GM19372 (cell line): Measurements from ENCODE around the gene SAP30BP.

ENCODE experiments used
- ATAC-seq: cut with Tn5 transposase; IDR thresholded peaks from one replicate; pipeline ENCODE4 v1.9.1; 2021; ENCODE audit warnings: mild to moderate bottlenecking, low read depth, moderate library complexity; ENCODE audit not compliant: unreplicated experiment

The SAP30BP gene

GRCh38 chr17:75646638-75646992, 20.5 kb upstream of the SAP30BP start:
- no peak for ATAC-seq

DNA sequence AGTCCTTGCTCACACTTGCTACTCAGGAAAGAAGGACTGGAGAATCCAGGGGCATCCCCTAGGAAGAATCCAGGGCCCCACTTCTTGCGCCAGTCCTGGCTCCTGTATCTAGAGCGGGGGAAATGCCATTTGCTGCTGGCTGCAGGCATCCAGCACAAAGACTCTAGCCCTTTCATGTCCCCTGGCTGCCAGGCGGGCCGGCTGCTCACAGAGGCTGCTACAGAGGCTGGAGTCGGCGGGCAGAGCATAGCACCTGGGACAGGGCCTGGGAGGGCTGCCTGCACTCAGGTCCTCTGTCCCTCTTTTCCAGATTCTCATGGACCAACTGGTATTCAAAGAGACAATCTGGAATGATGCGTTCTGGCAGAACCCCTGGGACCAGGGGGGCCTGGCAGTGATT, 20.1 kb upstream of the SAP30BP start:
- ATAC-seq = no peak

DNA sequence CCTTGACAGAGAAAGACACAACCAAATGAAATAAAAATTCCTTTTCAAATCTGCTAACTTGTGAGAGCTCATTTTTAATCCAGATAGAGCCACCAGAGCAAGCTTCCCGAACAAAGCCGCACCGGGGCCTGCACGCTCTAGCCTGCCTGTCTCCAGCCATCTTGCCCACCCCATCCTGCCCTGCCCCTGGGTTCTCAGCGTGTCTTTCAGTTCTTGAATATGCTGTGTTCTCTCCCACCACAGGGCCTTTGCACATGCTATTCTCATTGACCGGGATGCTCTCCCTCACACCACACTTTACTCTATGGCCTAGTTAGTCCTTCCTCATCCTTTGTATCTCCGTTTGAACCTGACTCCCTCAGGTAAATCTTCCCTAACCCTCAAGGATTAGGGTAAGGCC, 19.2 kb upstream of the SAP30BP start:
- no peak for ATAC-seq

GRCh38 chr17:75649687-75650086, 17.5 kb upstream of the SAP30BP start:
- ATAC-seq = no peak

DNA sequence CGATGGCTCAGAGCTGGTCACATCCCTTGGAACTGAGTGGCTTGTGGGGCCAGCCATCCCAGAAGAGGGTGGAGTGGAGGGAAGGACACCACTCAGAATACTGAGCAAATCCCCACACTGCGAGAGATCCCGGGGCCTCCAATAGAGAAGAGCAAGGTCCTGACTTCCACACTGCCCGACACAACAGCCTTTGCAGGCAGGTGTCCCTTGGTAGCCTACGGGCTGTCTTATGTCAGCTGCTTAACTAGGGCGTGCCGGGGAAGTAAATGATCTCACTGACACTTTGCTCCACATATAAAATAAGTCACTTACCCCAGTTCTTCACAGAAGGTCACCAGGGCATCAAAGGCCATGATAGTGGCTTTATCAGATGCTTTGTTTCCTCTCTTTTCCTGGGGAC, 16.3 kb upstream of the SAP30BP start:
- ATAC-seq = no peak

DNA sequence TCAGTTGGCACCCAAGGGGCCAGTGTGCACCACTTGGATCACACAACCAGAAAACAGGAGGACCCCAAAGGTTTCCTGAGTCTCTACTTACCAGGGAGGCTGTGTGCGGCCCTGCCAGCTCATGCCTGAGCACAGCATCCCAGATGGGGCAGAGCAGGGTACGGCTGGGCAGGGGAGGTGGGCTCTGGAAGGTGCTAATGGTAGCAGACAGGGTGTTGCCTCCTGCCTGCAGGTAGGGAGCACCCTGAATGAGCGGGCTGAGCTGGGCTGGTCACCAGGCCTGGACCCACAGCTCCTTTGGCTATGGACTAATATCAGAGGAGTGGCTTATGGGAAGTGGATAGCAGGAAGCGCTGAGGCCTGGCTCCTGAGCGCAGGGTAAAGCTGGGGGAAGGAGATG, 14.8 kb upstream of the SAP30BP start:
- no peak for ATAC-seq

DNA sequence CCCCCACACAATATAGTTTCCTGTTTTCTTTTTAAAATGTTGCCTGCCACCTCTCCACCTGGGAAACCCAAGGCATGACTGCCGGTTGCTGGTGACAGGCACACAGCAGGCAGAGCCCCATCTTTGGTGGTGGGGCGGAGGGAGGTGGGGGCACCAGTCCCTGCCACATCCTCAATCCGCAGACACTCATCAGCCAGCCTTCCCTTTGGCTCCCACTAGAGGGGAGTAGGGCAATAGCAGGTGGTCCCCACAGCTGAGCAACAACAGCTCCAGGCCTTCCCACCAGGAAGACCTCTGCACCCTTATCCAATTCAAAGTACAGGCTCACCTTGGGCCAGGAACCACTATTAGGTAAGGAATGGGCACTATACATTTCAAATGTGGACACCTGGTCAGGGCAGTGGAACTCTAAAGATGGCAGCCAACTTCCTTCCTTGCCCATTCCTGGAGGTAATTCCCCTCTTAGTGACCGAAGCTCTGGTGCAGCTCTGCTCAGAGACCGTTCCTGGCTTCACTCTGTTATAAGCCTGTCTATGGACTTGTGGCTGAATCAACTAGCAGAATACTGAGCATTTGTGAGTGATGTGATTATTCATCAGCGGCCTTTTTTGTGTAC, 14.1 kb upstream of the SAP30BP start:
- no peak for ATAC-seq

DNA sequence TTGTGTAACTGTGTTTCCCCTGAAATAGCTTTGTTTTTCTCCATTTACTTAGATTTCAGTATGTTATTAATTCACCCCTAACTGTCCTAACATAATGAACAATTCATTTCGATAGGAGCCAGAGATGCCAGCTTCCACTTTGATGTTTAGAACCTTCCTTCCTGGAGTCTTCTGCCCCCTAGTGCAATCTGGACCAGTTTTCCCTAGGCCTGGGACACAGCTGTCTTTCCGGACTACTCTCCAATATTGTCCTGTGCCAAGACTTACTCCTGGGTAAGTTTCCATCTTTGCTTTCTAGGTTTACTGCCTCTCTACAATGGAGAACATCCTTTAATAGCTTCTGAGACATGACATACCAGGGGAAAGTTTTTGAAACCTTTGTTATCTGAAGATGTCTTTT, 13.0 kb upstream of the SAP30BP start:
- ATAC-seq = no peak

GRCh38 chr17:75658237-75658636, 8.9 kb upstream of the SAP30BP start:
- ATAC-seq = no peak

DNA sequence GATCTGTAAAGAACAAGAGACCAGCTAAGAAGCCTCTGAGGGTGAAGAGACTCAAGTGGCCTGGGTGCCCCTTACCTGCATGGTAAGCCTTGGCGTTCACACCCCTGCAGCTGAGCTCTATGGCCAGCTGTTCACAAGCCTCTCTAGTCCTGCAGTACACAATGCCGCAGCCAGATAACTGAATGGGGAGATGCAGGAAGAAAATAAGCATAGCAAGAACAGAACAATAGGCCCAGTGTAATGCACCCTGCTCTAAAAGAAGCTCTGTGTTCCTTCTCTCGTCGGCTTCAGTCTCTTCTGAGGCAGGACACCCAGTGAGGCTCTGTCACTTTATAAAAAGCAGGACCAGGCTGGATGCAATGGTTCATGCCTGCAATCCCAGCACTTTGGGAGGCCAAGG, 5.6 kb upstream of the SAP30BP start:
- ATAC-seq = no peak

GRCh38 chr17:75662511-75662910, 4.6 kb upstream of the SAP30BP start:
- ATAC-seq = no peak

DNA sequence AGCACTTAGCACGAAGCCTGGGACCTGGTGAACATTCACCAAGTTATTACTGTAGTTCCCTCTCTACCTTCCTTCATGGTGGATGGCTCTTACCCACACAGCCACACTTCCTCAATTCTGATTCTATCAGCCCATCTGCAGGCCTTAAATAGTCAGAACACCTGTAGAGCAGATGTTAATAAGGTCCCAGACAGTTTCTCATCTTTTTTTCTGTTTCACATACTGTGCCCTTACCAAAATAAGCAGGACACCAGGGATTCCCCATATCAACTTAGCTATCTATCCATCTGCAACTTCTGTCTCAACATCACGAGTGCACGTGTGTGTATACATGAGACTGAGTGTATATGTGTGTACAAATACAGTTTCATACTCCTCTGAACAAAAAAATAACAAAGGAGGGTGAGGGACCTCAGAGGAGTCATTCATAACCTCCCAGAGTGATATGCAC, 3.0 kb upstream of the SAP30BP start:
- ATAC-seq = peak; percentile 49

DNA sequence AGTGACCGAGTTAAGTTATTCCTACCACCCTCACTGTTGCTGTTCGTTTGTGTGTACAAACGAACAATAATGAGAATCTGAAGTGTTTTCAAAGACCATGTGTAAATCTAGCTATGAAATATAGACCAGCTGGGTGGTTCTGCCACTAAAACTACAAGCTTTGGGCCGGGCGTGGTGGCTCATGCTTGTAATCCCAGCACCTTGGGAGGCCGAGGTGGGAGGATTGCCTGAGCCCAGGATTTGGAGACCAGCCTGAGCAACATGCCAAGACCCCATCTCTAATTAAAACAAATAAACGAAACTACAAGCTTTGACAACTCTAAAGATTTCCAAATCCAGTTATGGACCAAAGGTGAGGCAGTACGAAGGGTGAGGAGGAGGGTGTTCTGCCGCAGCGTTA, 1.2 kb upstream of the SAP30BP start:
- ATAC-seq = no peak

DNA sequence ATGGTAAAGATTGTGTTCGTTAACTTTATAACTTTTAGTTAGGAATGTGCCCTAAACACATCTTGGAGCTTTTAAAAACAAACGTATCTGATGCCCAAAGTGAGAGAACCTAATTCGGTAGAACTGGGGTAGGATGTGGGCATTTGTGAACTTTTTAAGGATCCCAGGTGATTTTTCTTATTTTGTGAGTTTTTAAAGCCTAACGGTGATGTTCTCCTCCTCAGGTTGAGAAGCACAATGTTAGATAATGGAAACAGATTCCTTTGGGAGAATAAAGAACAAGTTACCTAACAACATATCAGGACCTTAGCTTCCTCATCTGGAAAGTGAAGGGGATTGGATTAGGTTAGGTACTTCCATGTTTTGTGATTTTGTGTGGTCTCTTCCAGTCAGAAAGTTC, 687 bp downstream of the SAP30BP start:
- no peak for ATAC-seq

DNA sequence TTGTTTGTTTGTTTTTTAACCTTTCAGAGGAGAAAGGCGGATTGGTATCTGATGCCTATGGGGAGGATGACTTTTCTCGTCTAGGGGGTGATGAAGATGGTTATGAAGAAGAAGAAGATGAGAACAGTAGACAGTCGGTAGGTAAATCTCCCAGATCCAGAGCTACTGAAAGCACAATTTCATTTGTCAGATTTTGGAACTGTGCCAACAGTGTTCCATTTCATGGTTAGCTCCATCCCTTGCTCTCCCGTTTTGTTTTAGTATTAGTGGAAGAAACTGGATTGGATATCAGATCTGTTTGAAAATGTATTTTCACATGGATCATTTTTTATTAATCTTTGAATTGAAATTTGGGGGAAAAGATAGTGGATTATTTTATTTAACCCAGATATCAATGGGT, 1.4 kb downstream of the SAP30BP start:
- ATAC-seq = no peak

GRCh38 chr17:75670868-75671267, 3.7 kb downstream of the SAP30BP start:
- ATAC-seq = no peak

DNA sequence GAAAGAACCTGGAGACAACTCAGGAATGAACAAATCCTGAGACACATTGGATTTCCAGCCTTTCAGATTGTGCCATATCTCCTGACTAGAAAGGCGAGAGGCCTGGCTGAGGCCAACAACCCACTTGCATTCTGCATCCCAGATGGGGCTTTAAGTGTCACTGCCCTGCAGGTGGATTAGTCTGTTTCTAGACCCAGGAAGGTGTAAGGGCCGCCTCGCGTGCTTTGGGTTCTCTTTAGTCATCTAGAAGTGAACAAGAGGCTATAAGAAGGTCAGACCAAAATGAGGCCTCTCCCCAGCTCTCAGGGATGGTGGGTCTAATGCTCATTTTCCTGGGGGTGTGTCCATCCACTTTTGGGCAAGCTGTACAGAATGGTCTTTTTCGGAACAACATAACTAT, 4.9 kb downstream of the SAP30BP start:
- no peak for ATAC-seq

DNA sequence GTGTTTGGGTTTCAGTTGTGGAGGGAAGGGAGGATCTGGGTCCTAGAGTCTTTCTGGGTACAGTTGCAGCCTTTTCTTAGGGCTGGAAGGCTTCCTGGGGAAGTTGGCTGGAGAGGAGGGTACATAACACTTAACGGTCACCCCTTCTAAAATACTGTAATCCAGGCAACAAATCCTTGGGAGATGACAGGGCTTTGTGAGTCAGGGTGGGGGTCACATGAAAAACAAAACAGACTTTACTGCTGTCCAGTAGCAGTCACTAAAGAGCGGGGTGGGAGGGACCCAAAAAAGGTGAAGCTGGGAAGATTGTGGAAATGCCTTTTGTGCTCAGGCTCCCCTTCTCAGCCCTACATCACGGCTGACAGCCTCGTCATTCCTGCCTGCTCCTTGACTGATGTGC, 6.3 kb downstream of the SAP30BP start:
- no peak for ATAC-seq

DNA sequence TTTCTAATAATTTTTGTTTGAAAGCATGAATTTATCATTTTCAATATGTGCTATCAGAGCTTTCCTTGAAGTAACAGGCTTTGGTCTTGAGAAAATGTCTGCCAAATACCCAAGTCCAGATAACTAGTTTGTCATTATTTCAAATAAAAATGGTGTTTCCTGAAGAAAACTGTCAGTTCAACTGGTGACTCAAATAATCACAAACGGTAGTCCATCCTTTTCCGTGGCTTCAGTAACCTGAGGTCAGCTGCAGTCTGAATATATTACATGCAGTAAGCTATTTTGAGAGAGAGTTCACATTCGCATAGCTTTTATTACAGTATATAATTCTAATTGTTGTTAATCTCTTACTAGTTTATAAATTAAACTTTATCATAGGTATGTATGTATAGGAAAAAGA, 9.3 kb downstream of the SAP30BP start:
- no peak for ATAC-seq

GRCh38 chr17:75679706-75680211, 12.6 kb downstream of the SAP30BP start:
- ATAC-seq = no peak

DNA sequence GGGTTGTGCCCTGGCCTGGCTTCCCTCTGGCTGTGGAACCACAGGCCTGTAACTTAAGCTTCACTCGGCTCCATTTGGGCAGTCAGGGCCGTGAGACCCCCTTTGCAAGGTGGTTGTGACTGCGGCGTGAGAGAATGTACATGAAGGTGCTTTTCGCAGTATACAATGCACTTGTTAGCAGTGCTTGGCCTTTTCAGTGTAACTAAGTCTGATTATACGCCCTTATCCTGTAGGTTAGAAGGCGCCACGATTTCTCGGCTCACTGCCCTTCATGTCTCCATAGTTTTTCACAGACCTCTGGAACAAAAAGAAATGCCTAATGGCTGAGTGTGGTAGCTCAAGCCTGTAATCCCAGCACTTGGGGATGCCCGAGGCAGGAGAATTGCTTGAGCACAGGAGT, 13.3 kb downstream of the SAP30BP start:
- no peak for ATAC-seq

- no peak for ATAC-seq
Observed at GRCh38 chr17:75681289-75681688, 14.2 kb downstream of the SAP30BP start.

GRCh38 chr17:75683583-75683982, 16.4 kb downstream of the SAP30BP start:
- no peak for ATAC-seq
